DMS79 (cell line): Measurements from ENCODE around the gene CD9.

ENCODE experiments used
- DNase-seq: peaks from one replicate; lab custom pipeline; 2025; lab: John Stamatoyannopoulos, UW

The CD9 gene

DNA sequence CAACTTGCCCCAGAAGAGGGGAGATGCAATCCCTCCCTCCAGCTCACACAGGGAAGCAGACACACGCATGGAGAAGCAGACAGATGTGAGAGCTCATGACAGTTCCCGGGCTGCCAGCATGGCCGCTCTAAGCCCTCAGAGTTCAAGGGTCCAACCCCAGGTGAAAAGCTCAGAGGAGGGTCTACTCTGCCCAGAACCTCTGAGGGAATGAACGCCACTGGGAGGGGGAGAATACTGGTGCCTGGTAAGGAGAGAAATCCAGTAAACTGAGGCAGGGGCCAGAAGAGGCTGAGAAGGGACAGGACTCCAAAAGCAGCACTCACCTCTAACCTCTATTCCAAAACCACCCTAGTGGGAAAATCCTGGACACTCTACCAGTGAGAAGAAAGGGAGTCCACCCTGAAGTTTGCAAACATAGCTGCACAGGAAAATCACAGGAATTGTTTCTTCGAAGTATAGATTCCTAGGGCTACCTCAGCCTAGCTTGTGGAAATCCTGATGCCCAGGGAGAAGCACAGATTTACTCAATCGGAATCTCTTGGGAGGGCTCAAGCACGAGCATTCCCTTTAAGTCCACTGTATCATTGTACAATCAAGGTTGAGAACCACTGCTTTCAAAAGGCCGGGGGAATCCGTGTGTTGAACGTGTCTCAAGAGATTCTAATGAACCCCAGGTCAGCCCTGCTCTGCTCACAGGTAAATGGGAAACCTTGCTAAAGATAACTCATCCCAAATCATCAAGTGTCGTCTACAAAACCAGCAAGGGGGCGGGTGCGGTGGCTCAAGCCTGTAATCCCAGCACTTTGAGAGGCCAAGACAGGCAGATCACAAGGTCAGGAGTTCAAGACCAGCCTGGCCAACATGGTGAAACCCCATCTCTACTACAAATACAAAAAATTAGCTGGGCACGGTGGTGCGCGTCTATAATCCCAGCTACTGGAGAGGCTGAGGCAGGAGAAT lies 76.0 kb downstream of the CD9 start:
- no peak for DNase-seq

DNA sequence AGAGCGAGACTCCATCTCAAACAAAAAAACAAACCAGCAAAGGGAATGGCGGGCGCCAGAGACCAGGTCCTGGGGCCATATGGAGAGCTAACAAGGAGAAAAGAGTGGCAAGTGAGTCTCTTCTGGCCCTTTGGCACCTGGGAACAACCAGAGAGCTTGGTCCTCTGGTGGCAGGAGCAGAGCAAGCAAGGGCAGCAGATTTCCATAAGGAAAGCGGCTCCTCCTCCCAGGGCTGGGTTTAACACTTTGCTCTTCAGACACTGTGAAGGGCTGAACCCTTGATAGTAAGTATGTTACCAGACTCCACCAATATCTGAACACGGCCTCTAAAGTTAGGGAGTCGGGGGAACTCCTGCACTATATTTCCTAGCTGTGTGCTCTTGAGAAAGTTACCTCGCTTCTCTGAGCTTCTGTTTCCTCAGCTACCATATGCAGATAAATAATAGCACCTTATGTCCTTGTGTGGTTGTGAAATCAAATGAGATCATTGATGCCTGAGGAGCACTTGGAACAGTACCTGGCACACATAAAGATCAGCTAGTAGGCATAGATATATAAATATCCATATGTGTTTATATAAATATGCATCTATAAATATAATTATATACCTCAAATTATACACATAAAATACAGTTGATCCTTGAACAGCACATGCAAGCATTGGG lies 76.9 kb downstream of the CD9 start:
- DNase-seq: no peak

GRCh38 chr12:6277982-6278438 lies 77.8 kb downstream of the CD9 start:
- no peak for DNase-seq

DNA sequence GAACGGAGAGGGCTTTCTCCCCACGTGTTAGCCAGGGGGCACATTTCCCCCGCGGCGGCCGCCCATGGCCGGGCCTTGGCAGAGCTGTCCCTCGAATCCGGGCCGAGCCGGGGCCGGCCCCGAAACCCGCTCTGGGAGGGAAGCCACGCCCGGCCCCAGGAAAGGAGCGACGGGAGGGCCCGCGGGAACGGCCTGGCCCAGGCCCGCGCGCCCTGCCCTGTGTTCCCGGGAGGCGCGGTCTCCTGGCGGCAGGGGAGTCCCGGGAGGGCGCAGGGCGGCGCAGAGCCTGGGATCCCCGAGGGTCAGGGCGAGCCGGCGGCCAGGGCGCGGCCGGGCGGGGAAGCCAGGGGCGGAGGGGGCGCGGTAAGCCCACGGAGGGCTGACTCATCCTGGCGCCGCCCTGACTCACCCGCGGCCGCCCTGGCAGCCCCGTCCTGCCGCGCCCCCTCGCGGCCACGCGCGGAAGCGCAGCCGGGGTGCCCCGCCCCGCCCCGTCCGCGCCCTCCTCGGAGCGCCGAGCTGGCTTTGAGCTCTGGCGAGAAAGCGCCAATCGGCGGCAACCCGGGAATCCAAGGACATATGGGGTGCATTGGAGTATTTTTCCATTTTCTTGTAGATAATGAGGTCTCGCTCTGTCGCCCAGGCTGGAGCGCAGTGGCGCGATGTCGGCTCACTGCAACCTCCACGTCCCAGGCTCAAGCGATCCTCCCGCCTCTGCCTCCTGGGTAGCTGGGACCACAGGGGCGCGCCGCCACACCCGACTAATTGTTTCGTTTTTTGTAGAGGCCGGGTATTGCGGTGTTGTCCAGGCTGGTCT lies 78.4 kb downstream of the CD9 start:
- DNase-seq: peak; percentile 47

GRCh38 chr12:6279256-6279628 lies 79.0 kb downstream of the CD9 start:
- DNase-seq: no peak

DNA sequence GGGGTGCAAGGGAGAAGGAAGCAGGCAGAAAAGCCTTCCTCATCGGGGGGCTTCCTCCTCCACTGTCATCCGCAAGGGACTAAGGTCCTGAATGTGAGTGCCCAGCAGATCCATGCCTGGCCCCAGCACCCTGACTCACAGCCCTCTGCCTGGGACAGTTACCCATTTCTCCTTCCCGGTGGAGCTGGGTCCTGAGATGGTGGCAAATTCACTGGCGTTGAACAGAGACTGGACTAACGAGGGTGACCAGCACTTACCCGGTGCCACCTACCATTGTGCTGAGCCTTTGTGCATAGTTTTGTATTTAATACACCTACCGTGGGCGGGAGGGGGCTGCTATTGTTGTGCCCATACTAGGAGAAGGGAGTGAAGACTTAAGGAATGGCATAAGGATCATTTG lies 79.4 kb downstream of the CD9 start:
- DNase-seq: no peak

DNA sequence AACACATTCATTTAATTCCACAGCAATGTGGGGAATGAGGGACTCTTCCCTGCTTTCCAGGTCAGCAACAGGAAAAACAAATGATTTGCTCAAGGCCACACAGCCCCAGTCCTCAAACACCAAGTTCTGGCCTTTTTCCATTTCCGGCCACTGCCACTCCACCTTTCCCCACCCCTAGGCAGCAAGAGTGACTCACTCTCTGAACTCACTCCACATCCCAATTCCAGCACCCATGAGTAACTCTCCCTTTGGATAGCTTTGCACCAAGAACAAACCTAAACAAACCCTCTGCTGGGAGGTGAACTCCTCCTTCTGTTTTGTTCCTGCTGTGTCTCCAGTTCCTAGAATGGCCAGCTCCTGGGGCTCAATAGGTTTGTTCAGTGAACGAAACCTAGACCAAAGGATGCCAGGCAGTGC lies 79.9 kb downstream of the CD9 start:
- DNase-seq: no peak

DNA sequence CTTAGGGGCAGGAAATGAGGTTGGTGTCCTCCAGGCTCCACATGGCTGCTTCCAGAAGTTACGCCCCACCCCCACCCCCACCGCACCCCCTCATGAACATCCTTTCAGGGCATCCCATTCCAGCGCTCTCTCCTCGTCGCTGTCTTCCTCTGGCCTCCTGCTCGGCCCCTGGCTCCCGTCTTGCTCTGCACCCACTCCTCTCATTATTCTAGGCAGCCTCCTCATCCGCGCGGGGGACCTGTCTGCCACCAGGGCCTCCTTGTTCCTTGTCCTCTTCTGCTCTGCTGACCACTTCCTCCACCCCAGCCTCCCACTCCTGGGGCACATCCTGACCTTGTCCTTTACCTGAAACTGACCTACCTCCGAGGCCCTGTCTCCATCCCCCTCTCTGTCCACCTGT lies 80.5 kb downstream of the CD9 start:
- DNase-seq: no peak

DNA sequence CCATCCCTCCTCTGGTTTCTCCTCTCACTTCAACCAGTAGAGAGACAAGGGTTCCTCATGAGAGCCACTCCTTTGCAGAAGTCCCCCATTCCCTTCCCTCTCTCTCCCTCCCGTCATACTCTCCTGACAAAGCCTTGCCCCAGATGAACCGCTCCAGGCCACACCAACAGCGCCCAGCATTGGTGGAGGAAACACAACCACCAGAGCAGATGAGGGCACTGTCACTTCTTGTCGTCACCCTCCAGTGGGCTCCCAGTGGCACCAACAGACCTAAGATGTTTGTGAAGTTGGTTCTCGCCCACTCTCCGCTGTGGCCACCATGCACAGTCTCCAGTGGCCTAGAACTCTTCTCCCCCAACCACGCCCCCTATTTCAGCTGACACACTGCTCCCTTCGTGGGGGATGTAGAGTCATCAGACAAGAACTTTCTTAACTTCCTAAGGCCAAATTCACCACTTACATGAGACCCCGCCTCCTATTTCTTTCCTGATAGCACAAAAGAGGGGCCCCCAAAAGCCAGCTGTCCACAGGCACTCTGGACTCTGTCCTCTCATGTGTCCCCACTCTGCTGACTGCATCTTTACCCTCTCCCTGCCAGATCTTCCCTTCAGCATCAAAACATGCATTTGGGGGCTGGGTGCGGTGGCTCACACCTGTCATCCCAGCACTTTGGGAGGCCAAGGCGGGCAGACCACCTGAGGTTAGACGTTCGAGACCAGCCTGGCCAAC lies 81.0 kb downstream of the CD9 start:
- DNase-seq: no peak

DNA sequence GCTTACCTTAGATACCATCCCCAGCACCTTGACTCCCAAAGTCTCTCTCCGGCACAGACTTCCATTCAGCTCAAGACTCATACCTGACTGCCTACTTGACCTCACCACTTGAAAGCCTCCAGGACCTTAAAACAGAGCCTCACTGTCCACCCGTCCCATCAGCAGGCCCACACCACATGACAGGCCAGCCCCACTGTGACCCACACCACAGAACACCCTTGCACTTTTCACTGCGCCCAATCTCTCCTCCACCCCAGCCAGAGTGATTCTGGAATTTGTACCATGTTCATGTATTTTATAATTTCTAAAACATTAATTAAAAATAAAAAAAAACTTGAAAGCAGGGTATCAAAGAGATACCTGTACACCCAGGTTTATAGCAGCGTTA lies 82.2 kb downstream of the CD9 start:
- DNase-seq: no peak

GRCh38 chr12:6284273-6284672 lies 84.1 kb downstream of the CD9 start:
- DNase-seq: no peak

- DNase-seq: peak; percentile 13
These were observed 84.9 kb downstream of the CD9 start for GRCh38 chr12:6285063-6285477.

DNA sequence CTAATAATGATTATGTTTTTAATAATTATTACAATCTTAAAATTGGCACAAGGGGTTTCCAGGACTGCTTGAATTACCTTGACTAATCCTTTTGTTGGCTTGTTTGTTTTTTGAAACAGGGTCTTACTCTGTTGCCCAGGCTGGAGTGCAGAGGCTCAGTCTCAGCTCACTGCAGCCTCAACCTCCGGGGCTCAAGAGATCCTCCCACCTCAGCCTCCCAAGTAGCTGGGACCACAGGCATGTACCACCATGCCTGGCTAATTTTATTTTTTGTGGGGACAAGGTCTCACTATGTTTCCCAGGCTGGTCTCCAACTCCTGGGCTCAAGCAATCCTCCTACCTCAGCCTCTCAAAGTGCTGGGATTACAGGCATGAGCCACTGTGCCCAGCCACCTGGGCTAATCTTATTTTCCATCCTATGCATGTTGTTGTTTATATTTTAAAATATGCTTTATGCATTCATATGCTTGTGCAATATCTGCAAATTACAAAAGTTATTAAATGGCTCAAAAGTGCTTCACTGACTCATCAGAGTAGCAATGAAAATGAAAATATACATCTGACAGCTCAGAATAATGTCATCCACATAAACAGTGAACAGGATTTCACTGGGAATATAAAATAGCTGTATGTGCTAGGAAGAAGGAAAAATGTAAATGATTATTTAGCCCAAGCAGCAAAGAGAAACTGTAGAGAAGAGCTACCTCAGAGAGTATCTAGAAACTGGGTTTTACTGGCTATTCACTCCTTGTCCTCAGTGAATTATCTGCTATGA lies 85.5 kb downstream of the CD9 start:
- no peak for DNase-seq
